LNCaP clone FGC (cell line): Measurements from ENCODE around the gene DSCAM.
"Not testable (repeated sequence)": the region's sequence is repeated elsewhere in the genome, so short reads cannot be mapped to it uniquely, and the experiment has no call there.

ENCODE experiments used
- DNase-seq: peaks from one replicate; pipeline ENCODE4 v3.0.0-alpha.2; 2011; ENCODE audit warnings: low read depth
- H3K4me3 ChIP-seq: 2 replicates; pipeline ENCODE4 v1.5.1; 2011; ENCODE audit warnings: mild to moderate bottlenecking, low read depth, low read length, control low read depth
- CTCF ChIP-seq: IDR thresholded peaks from 2 replicates; pipeline ENCODE4 v1.5.1; 2012; ENCODE audit warnings: mild to moderate bottlenecking; ENCODE audit not compliant: control insufficient read depth, insufficient read depth; ENCODE audit errors: extremely low read depth

DSCAM gene

DNA sequence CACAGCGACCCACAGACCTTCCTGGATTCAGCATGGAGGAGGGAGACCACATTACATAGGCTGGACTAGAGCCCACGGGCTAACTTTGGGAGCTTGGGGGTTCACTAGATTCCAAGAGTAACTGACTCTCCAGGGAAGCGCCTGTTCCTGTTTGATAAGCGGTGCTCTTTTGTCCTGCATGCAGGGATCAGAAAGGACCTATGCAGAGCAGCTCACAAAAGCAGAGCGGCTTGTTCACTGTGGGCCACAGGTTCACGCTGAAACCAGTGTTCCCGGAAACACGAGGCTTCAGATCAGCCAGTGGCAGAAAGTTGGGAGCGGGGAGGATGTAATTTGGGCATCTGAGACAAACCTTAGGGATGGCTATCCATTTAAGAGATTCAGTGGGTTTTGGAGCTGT lies 575.8 kb downstream of the DSCAM start:
- TF ChIP-seq CTCF = no peak
- no peak for DNase-seq
- no peak overlapping the region for H3K4me3 ChIP-seq

GRCh38 chr21:40270047-40270446 lies 576.9 kb downstream of the DSCAM start:
- H3K4me3 ChIP-seq = no peak overlapping the region
- DNase-seq = no peak
- no peak for TF ChIP-seq CTCF

- no peak for TF ChIP-seq CTCF
- DNase-seq = no peak
- no peak overlapping the region for H3K4me3 ChIP-seq
These were observed 577.7 kb downstream of the DSCAM start for GRCh38 chr21:40269239-40269638.

GRCh38 chr21:40258456-40258855 lies 588.5 kb downstream of the DSCAM start:
- DNase-seq, H3K4me3 ChIP-seq: not testable (repeated sequence)

- no peak overlapping the region for H3K4me3 ChIP-seq
- no peak for DNase-seq
- no peak for TF ChIP-seq CTCF
These were observed 589.6 kb downstream of the DSCAM start for GRCh38 chr21:40257342-40257741.

DNA sequence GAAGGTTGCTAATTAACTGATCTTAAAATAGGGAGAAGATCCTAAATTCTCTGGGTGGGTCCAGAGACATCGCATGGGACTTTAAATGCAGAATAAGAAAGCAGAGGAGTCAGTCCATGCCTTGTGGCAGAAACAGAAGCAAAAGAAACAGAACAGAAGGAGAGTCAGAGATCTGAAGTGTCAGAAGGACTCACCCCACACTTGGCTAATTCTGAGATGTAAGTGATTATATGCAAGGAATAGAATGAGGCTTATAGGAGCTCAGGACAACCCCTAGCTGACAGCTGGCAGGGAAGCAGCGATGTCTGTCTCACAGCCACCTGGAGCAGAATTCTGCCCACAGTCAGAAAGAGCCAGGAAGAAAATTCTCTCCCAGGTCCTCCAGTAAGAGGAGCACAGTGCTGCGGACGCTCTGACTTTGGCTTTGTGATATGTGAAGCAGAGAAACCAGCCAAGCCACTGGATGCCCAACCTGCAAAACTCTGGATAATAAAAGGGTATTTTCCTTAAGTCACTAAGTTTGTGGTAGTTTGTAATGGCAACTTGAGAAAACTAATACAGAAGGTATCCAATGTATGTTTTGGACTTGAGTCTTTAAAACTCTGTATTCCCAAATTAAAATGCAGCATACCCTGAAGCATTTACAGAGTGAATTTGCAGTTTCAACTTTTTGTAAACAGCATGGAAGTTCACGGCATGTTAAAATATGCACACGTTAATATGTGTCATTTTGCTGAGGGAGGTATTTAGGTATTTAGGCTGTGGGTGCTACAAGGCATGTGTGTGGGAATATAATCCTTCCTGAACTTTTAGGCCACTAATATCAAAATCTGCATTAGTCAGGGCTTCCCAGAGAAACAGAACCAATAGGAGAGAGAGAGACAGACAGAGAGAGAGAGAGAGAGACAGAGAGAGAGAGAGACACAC lies 591.2 kb downstream of the DSCAM start:
- H3K4me3 ChIP-seq = no peak overlapping the region
- no peak for DNase-seq
- no peak for TF ChIP-seq CTCF

- H3K4me3 ChIP-seq = no peak overlapping the region
- DNase-seq = no peak
- TF ChIP-seq CTCF = no peak
These were observed 592.2 kb downstream of the DSCAM start for GRCh38 chr21:40254540-40255465.
